AG09309 (cell line): ENCODE measurements around the gene SLC35A3.

Experiments used
- DNase-seq: peaks from one replicate; pipeline ENCODE4 v3.0.0-alpha.2; 2010; ENCODE audit warnings: low read depth
- H3K4me3 ChIP-seq: 2 replicates; pipeline ENCODE4 v1.5.1; 2011; ENCODE audit warnings: mild to moderate bottlenecking, low read depth, low read length, moderate library complexity; ENCODE audit not compliant: control insufficient read depth
- CTCF ChIP-seq: IDR thresholded peaks from 2 replicates; pipeline ENCODE4 v1.5.1; 2011; ENCODE audit warnings: mild to moderate bottlenecking, low read depth, low read length, inconsistent platforms; ENCODE audit not compliant: insufficient read depth, control insufficient read depth; ENCODE audit errors: missing control alignments

Gene SLC35A3

GRCh38 chr1:99992044-99992722 lies 22.4 kb downstream of the SLC35A3 start:
- TF ChIP-seq CTCF: no peak
- no peak overlapping the region for H3K4me3 ChIP-seq
- no peak for DNase-seq

- DNase-seq: no peak
- TF ChIP-seq CTCF: no peak
- H3K4me3 ChIP-seq: no peak overlapping the region
Observed at GRCh38 chr1:99992760-99993467, 23.1 kb downstream of the SLC35A3 start.

GRCh38 chr1:99993468-99993845 lies 23.7 kb downstream of the SLC35A3 start:
- no peak for TF ChIP-seq CTCF
- H3K4me3 ChIP-seq: no peak overlapping the region
- DNase-seq: no peak

GRCh38 chr1:99994496-99994895 lies 24.7 kb downstream of the SLC35A3 start:
- H3K4me3 ChIP-seq: no peak overlapping the region
- no peak for TF ChIP-seq CTCF
- DNase-seq: no peak

- no peak overlapping the region for H3K4me3 ChIP-seq
- DNase-seq: no peak
- TF ChIP-seq CTCF: no peak
Observed at GRCh38 chr1:99996951-99997350, 27.2 kb downstream of the SLC35A3 start.

- H3K4me3 ChIP-seq: no peak overlapping the region
- no peak for DNase-seq
- TF ChIP-seq CTCF: no peak
Observed at GRCh38 chr1:100001462-100001861, 31.7 kb downstream of the SLC35A3 start.
